ENCODE results near the gene MATK. TPM values are rescaled to one million over a fixed set of nuclear protein-coding genes. Genes with fewer than 3 reads are reported as not detected.

Gene MATK
- total and polyA plus RNA-seq, 2 donors (not counting 1 experiment from before 2014, with no cell fraction given) = 1.3 to 8.2 TPM

- Histone ChIP-seq H2AFZ (ENCODE audit: insufficient read depth, low read depth, low read length, poor library complexity, severe bottlenecking) (peak overlapping the region; percentile 64), H3K27ac (ENCODE audit: low read length in 2 of 2) (no peak overlapping the region), H3K4me2 (replicated peaks; ENCODE audit: low read depth, low read length, poor library complexity, severe bottlenecking) (peak overlapping the region; percentile 76), H3K4me3 (ENCODE audit: control extremely low read depth in 1 of 5, extremely low read depth in 1 of 5, insufficient read depth in 1 of 5, low read depth in 2 of 5, low read length in 4 of 5) (peak overlapping the region in 4 of 5 experiments; percentile 22 to 60 (median 31)), H3K4me1 (ENCODE audit: control insufficient read depth in 2 of 2, insufficient read depth in 2 of 2, low read length in 2 of 2) (peaks cover 12 to 15% of the 10 kb centered on the region in 2 donors), H3K9ac (ENCODE audit: low read length) (peak overlapping the region; percentile 40), H3K36me3 (replicated peaks in 1 of 2; ENCODE audit: control extremely low read depth in 1 of 2, control insufficient read depth in 1 of 2, extremely low read depth in 1 of 2, insufficient read depth in 2 of 2, low read length in 1 of 2) (no peaks in the 10 kb centered on the region), H3K9me3 (ENCODE audit: control extremely low read depth in 1 of 3, control insufficient read depth in 2 of 3, insufficient read depth in 1 of 3, low read length in 2 of 3) (peaks cover 1 to 16% (median 5%) of the 10 kb centered on the region in 3 donors), H3K27me3 (replicated peaks in 1 of 4; ENCODE audit: control extremely low read depth in 1 of 4, control insufficient read depth in 3 of 4, insufficient read depth in 4 of 4, low read length in 3 of 4) (peaks cover 0 to 16% (median 7%) of the 10 kb centered on the region in 4 experiments), H3K79me2 (ENCODE audit: control insufficient read depth, insufficient read depth, low read length) (no peaks in the 10 kb centered on the region), H4K20me1 (ENCODE audit: control insufficient read depth, insufficient read depth, low read length, poor library complexity, severe bottlenecking) (no peaks in the 10 kb centered on the region)
- TF ChIP-seq EZH2 (IDR thresholded peaks at IDR 0.05; ENCODE audit: borderline replicate concordance, insufficient read depth, low read depth, low read length, poor library complexity, severe bottlenecking) = no peak
- TF ChIP-seq CTCF (IDR thresholded peaks at IDR 0.05) = no peak
- ChIA-PET CTCF (no interaction called here), POLR2A (no interaction called here)
- ATAC-seq (ENCODE audit: low read depth) (peak; percentile 65), DNase-seq (peak; percentile 66)
- Mint-ChIP-seq H3K4me3 (peak overlapping the region; percentile 64), H3K27me3 (peaks cover 13% of the 10 kb centered on the region), H3K27ac (peak overlapping the region; percentile 10), H3K4me1 (peaks cover 19% of the 10 kb centered on the region), H3K9me3 (ENCODE audit: insufficient read depth) (peaks cover 2% of the 10 kb centered on the region)
- 2% methylated on average over 43 of the region's 46 CpGs for WGBS (ENCODE audit: insufficient coverage)
- intact Hi-C loops (cut with micrococcal nuclease) = no loop called here
Measured at GRCh38 chr19:3801412-3802096, 15.4 kb upstream of the MATK start.

- peaks cover 17% of the 10 kb centered on the region for H3K4me1 Mint-ChIP-seq
- H3K27ac ChIP-seq (ENCODE audit: low read length in 2 of 2) = no peak overlapping the region
- TF ChIP-seq CTCF (IDR thresholded peaks at IDR 0.05) = no peak
- TF ChIP-seq EZH2 (IDR thresholded peaks at IDR 0.05; ENCODE audit: borderline replicate concordance, insufficient read depth, low read depth, low read length, poor library complexity, severe bottlenecking) = no peak
Measured at GRCh38 chr19:3800996-3801395, 14.8 kb upstream of the MATK start.

More at GRCh38 chr19:3800996-3801395, 14.8 kb upstream of the MATK start:
- no peak for ATAC-seq (ENCODE audit: low read depth)
- Histone ChIP-seq H3K4me1 (ENCODE audit: control insufficient read depth in 2 of 2, insufficient read depth in 2 of 2, low read length in 2 of 2) (peaks cover 12 to 15% of the 10 kb centered on the region in 2 donors), H3K9ac (ENCODE audit: low read length) (peak overlapping the region; percentile 40), H3K9me3 (ENCODE audit: control extremely low read depth in 1 of 3, control insufficient read depth in 2 of 3, insufficient read depth in 1 of 3, low read length in 2 of 3) (peaks cover 1 to 18% (median 11%) of the 10 kb centered on the region in 3 donors), H3K4me3 (ENCODE audit: control extremely low read depth in 1 of 5, extremely low read depth in 1 of 5, insufficient read depth in 1 of 5, low read depth in 2 of 5, low read length in 4 of 5) (peak overlapping the region in 3 of 5 experiments; percentile 27 to 60 (median 35)), H3K27me3 (replicated peaks in 1 of 4; ENCODE audit: control extremely low read depth in 1 of 4, control insufficient read depth in 3 of 4, insufficient read depth in 4 of 4, low read length in 3 of 4) (peaks cover 0 to 16% (median 7%) of the 10 kb centered on the region in 4 experiments), H3K36me3 (replicated peaks in 1 of 2; ENCODE audit: control extremely low read depth in 1 of 2, control insufficient read depth in 1 of 2, extremely low read depth in 1 of 2, insufficient read depth in 2 of 2, low read length in 1 of 2) (no peaks in the 10 kb centered on the region), H3K79me2 (ENCODE audit: control insufficient read depth, insufficient read depth, low read length) (no peaks in the 10 kb centered on the region), H4K20me1 (ENCODE audit: control insufficient read depth, insufficient read depth, low read length, poor library complexity, severe bottlenecking) (no peaks in the 10 kb centered on the region), H3K4me2 (replicated peaks; ENCODE audit: low read depth, low read length, poor library complexity, severe bottlenecking) (peak overlapping the region; percentile 76), H2AFZ (ENCODE audit: insufficient read depth, low read depth, low read length, poor library complexity, severe bottlenecking) (peak overlapping the region; percentile 64)
- Mint-ChIP-seq H3K4me3 (peak overlapping the region; percentile 64), H3K9me3 (ENCODE audit: insufficient read depth) (peaks cover 2% of the 10 kb centered on the region), H3K27ac (no peak overlapping the region), H3K27me3 (peaks cover 13% of the 10 kb centered on the region)
- no peak for DNase-seq
- ChIA-PET CTCF (no interaction called here), POLR2A (no interaction called here)
- 46% methylated on average over 21 of the region's 21 CpGs for WGBS (ENCODE audit: insufficient coverage)
- intact Hi-C loops (cut with micrococcal nuclease) = no loop called here

Measured in B cell (primary cell).